ENCODE results near the gene LMO4.

The LMO4 gene

DNA sequence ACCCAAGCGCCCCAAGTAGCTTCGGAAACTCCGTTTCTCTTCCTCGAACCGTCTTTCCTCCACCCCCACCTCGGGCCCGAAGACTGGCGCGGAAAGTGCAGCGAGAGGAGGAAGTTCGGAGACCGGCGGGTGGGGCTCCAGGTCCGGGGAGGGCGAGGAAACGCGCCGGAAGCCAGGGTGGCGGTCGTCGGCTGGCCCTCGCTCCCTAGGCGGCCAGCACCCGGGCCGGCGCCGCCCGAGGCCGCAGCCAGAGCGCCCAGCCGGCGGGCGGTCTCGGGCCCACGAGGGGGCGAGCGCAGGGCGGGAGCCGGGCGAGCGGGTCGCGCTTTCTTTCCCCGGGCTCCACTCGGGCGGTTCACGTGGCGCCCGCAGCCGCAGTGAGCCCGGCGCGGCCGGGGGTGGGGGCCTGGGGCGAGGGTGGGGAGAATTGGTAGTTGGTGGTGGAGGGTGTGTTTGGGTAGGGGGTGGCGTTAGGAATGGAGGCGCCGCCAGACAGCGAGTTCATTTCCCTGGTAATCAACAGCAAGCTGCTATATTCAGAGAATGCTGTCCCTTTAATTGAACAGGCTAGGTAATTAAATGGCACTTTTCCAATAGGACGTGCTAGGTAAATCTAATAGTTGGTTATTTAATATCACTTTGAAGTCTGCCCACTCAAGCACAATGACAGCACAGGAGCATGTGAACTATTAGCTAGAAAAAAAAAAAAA, 6.7 kb downstream of the LMO4 start:
- H2AFZ ChIP-seq (ENCODE audit: low read length), result no peak overlapping the region

DNA sequence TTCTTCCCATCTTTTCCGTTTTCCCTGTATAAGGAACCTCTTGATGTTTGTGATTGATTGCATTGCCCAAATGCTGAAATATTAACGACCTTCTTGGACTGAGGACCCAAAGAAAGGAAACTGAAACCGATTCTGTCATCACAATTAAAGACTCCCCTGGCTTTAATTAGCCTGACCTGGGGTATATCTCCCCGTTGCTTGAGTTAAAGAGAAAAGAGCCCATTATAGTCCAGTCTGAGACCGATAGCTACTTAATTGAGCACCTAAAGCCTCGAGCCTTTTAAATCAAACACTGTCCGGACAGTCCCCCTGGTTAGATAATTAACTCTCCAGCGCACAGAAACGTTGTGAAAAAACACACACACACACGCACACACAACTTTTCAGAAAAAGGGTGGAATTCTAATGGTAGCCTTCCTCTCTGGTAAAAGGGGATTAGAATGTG, 8.0 kb downstream of the LMO4 start:
- H3K4me3 ChIP-seq (ENCODE audit: low read depth, low read length, poor library complexity, severe bottlenecking), result peak overlapping the region; percentile 64
- H3K9ac ChIP-seq (ENCODE audit: low read length), result peak overlapping the region; percentile 2; the same call in 1 of the 2 replicates
- TF ChIP-seq EZH2 (IDR thresholded peaks at IDR 0.05; ENCODE audit: borderline replicate concordance, low read length), result no peak
- TF ChIP-seq, protein P1, sequence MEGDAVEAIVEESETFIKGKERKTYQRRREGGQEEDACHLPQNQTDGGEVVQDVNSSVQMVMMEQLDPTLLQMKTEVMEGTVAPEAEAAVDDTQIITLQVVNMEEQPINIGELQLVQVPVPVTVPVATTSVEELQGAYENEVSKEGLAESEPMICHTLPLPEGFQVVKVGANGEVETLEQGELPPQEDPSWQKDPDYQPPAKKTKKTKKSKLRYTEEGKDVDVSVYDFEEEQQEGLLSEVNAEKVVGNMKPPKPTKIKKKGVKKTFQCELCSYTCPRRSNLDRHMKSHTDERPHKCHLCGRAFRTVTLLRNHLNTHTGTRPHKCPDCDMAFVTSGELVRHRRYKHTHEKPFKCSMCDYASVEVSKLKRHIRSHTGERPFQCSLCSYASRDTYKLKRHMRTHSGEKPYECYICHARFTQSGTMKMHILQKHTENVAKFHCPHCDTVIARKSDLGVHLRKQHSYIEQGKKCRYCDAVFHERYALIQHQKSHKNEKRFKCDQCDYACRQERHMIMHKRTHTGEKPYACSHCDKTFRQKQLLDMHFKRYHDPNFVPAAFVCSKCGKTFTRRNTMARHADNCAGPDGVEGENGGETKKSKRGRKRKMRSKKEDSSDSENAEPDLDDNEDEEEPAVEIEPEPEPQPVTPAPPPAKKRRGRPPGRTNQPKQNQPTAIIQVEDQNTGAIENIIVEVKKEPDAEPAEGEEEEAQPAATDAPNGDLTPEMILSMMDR (IDR thresholded peaks at IDR 0.05; ENCODE audit: low read length), result no peak
- H3K36me3 ChIP-seq (ENCODE audit: insufficient read depth, low read length), result peaks cover 53% of the 10 kb centered on the region
- H2AFZ ChIP-seq (ENCODE audit: low read length), result no peak overlapping the region
- H4K20me1 ChIP-seq (ENCODE audit: insufficient read depth, low read length), result no peaks in the 10 kb centered on the region
- peaks cover 50% of the 10 kb centered on the region for H3K4me1 ChIP-seq (ENCODE audit: insufficient read depth, low read length, severe bottlenecking)
- H3K4me2 ChIP-seq (ENCODE audit: low read length), result peak overlapping the region; percentile 82
- H3K27me3 ChIP-seq (ENCODE audit: insufficient read depth, low read length), result no peaks in the 10 kb centered on the region
- H3K27ac ChIP-seq (ENCODE audit: low read depth, low read length, poor library complexity, severe bottlenecking), result peak overlapping the region; percentile 45
- H3F3A ChIP-seq (ENCODE audit: insufficient read depth, low read length), result peaks cover 6% of the 10 kb centered on the region
- H3K79me2 ChIP-seq (ENCODE audit: insufficient read depth, low read length), result no peaks in the 10 kb centered on the region
- no peaks in the 10 kb centered on the region for H3K9me3 ChIP-seq (ENCODE audit: low read length)
- no peaks in the 10 kb centered on the region for H3K9me2 ChIP-seq (ENCODE audit: low read depth, low read length)

More for the DNA sequence above, 6.7 kb downstream of the LMO4 start:
- Histone ChIP-seq H3K36me3 (ENCODE audit: insufficient read depth, low read length) (peaks cover 40% of the 10 kb centered on the region), H3K4me3 (ENCODE audit: low read depth, low read length, poor library complexity, severe bottlenecking) (peak overlapping the region; percentile 64), H3K9me3 (ENCODE audit: low read length) (no peaks in the 10 kb centered on the region), H3K79me2 (ENCODE audit: insufficient read depth, low read length) (no peaks in the 10 kb centered on the region), H3K27ac (ENCODE audit: low read depth, low read length, poor library complexity, severe bottlenecking) (peak overlapping the region; percentile 59), H4K20me1 (ENCODE audit: insufficient read depth, low read length) (no peaks in the 10 kb centered on the region), H3K4me2 (ENCODE audit: low read length) (peak overlapping the region; percentile 82), H3K4me1 (ENCODE audit: insufficient read depth, low read length, severe bottlenecking) (peaks cover 58% of the 10 kb centered on the region), H3K9me2 (ENCODE audit: low read depth, low read length) (no peaks in the 10 kb centered on the region), H3F3A (ENCODE audit: insufficient read depth, low read length) (peaks cover 6% of the 10 kb centered on the region), H3K27me3 (ENCODE audit: insufficient read depth, low read length) (no peaks in the 10 kb centered on the region), H3K9ac (ENCODE audit: low read length) (peak overlapping the region; percentile 64)
- TF ChIP-seq, protein P1 (IDR thresholded peaks at IDR 0.05; ENCODE audit: low read length), result no peak
- no peak for TF ChIP-seq EZH2 (IDR thresholded peaks at IDR 0.05; ENCODE audit: borderline replicate concordance, low read length)

DNA sequence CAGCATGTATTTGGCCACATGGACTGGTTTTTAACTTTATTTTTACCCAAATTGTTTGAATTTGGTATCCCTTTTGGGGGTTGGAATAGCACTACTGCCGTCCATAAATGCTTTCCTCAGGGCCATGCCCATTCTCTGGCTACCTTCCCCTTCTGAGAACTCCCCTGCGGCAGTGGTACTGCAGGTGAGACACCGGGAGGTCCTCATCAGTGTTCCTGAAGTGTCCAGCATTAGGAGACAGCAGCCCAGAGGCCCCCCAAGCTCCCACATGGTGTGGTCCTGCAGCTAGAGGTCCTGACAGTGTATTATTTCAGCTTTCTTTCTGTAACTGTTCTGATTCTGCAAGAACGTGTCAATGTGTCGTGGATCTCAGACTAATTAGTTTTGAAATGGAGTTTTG, 8.9 kb downstream of the LMO4 start:
- Histone ChIP-seq H3K4me3 (ENCODE audit: low read depth, low read length, poor library complexity, severe bottlenecking) (no peak overlapping the region), H2AFZ (ENCODE audit: low read length) (no peak overlapping the region), H3K9me3 (ENCODE audit: low read length) (no peaks in the 10 kb centered on the region), H3K9me2 (ENCODE audit: low read depth, low read length) (no peaks in the 10 kb centered on the region), H3K36me3 (ENCODE audit: insufficient read depth, low read length) (peaks cover 56% of the 10 kb centered on the region), H4K20me1 (ENCODE audit: insufficient read depth, low read length) (no peaks in the 10 kb centered on the region), H3K27ac (ENCODE audit: low read depth, low read length, poor library complexity, severe bottlenecking) (no peak overlapping the region), H3K4me1 (ENCODE audit: insufficient read depth, low read length, severe bottlenecking) (peaks cover 40% of the 10 kb centered on the region), H3K79me2 (ENCODE audit: insufficient read depth, low read length) (no peaks in the 10 kb centered on the region), H3K4me2 (ENCODE audit: low read length) (no peak overlapping the region), H3K9ac (ENCODE audit: low read length) (no peak overlapping the region), H3K27me3 (ENCODE audit: insufficient read depth, low read length) (no peaks in the 10 kb centered on the region), H3F3A (ENCODE audit: insufficient read depth, low read length) (peaks cover 6% of the 10 kb centered on the region)
- TF ChIP-seq, protein P1 (IDR thresholded peaks at IDR 0.05; ENCODE audit: low read length), result no peak
- no peak for TF ChIP-seq EZH2 (IDR thresholded peaks at IDR 0.05; ENCODE audit: borderline replicate concordance, low read length)
